ENCODE results near the gene RPL37A.
A peak's percentile ranks its signal among the peaks of the same experiment; 100 is the strongest.

Gene RPL37A

GRCh38 chr2:216498379-216499352 lies at the start of gene RPL37A:
RPL37A (plus strand) TSS chr2:216498844; CDS start chr2:216498875, 31 bp downstream.
- ATAC-seq: peak; percentile 93
- TF ChIP-seq PATZ1 (CRISPR knock-in tag; IDR thresholded peaks at IDR 0.05; ENCODE audit: borderline replicate concordance): peak; percentile 47; the same call in 1 of the 2 replicates
- no peak for TF ChIP-seq CSDC2 (CRISPR knock-in tag; IDR thresholded peaks at IDR 0.05)

GRCh38 chr2:216450346-216450745 lies 48.3 kb upstream of the RPL37A start:
- ATAC-seq: no peak
- TF ChIP-seq PATZ1 (CRISPR knock-in tag; IDR thresholded peaks at IDR 0.05; ENCODE audit: borderline replicate concordance) (no peak), PPARA (CRISPR knock-in tag; IDR thresholded peaks at IDR 0.05; ENCODE audit: borderline replicate concordance) (no peak)

GRCh38 chr2:216450784-216451183 lies 47.9 kb upstream of the RPL37A start:
- no peak for TF ChIP-seq ZNF8 (CRISPR knock-in tag; IDR thresholded peaks at IDR 0.05)
- TF ChIP-seq PATZ1 (CRISPR knock-in tag; IDR thresholded peaks at IDR 0.05; ENCODE audit: borderline replicate concordance): no peak
- no peak for TF ChIP-seq ARNTL (CRISPR knock-in tag; IDR thresholded peaks at IDR 0.05; ENCODE audit: borderline replicate concordance, low read depth)
- TF ChIP-seq ESRRG (CRISPR knock-in tag; IDR thresholded peaks at IDR 0.05): no peak
- TF ChIP-seq ZNF565 (CRISPR knock-in tag; conservative IDR thresholded peaks at IDR 0.05; ENCODE audit: low read depth): no peak
- TF ChIP-seq ZFP3 (CRISPR knock-in tag; IDR thresholded peaks at IDR 0.05): no peak
- no peak for TF ChIP-seq CREB5 (CRISPR knock-in tag; IDR thresholded peaks at IDR 0.05; ENCODE audit: low read depth)
- TF ChIP-seq CSDC2 (CRISPR knock-in tag; IDR thresholded peaks at IDR 0.05): no peak
- no peak for TF ChIP-seq SNAI2 (CRISPR knock-in tag; IDR thresholded peaks at IDR 0.05)
- ATAC-seq: no peak

- TF ChIP-seq CSRNP3 (CRISPR knock-in tag; IDR thresholded peaks at IDR 0.05) (no peak), ISL1 (CRISPR knock-in tag; IDR thresholded peaks at IDR 0.05) (peak; percentile 82)
- peak; percentile 74 for ATAC-seq
Observed at GRCh38 chr2:216453955-216454614, 44.6 kb upstream of the RPL37A start.

GRCh38 chr2:216463148-216463547 lies 35.5 kb upstream of the RPL37A start:
- TF ChIP-seq ZNF565 (CRISPR knock-in tag; conservative IDR thresholded peaks at IDR 0.05; ENCODE audit: low read depth) (no peak), OSR1 (CRISPR knock-in tag; IDR thresholded peaks at IDR 0.05) (no peak), GLIS3 (CRISPR knock-in tag; IDR thresholded peaks at IDR 0.05) (no peak), RARB (CRISPR knock-in tag; IDR thresholded peaks at IDR 0.05) (no peak), ARNTL (CRISPR knock-in tag; IDR thresholded peaks at IDR 0.05; ENCODE audit: borderline replicate concordance, low read depth) (no peak), CREB5 (CRISPR knock-in tag; IDR thresholded peaks at IDR 0.05; ENCODE audit: low read depth) (no peak), PPARA (CRISPR knock-in tag; IDR thresholded peaks at IDR 0.05; ENCODE audit: borderline replicate concordance) (no peak), CSDC2 (CRISPR knock-in tag; IDR thresholded peaks at IDR 0.05) (no peak), CSRNP3 (CRISPR knock-in tag; IDR thresholded peaks at IDR 0.05) (no peak), ISL1 (CRISPR knock-in tag; IDR thresholded peaks at IDR 0.05) (no peak)
- no peak for ATAC-seq
